ENCODE data around the gene CA7. TPM values are rescaled to one million over a fixed set of nuclear protein-coding genes. Genes with fewer than 3 reads are reported as not detected.

CA7 gene
- polyA plus RNA-seq, 1 donor from 2014 or later: not detected

DNA sequence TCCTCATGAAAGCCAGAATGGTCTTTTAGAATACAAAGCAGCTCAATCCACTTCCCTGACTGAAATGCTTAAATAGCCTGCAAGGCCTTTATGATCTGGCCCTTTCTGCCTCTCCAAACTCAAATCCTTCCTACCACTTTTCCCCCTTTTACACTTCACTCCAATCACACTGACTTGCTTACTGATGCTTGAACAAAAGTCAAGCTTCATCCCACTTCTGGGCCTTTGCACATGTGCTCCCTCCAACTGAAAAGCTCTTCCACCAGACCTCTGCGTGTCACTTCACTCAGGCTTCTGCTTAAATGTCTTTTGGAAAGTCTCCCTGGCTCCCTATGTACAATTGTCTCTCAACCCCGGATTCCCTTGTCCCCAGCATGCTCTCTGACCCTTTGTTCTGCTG is 29.5 kb upstream of the CA7 start:
- Histone ChIP-seq H3K79me2 (replicated peaks; ENCODE audit: insufficient read depth, low read length) (no peaks in the 10 kb centered on the region), H4K20me1 (ENCODE audit: insufficient read depth) (no peaks in the 10 kb centered on the region), H3K4me2 (ENCODE audit: low read length) (no peak overlapping the region), H3K27me3 (ENCODE audit: insufficient read depth, low read depth, low read length) (no peaks in the 10 kb centered on the region), H3F3A (ENCODE audit: insufficient read depth, low read length, poor library complexity, severe bottlenecking) (no peaks in the 10 kb centered on the region), H3K9ac (ENCODE audit: low read length) (no peak overlapping the region), H3K27ac (ENCODE audit: low read length) (no peak overlapping the region), H3K4me3 (ENCODE audit: low read length) (no peak overlapping the region), H3K36me3 (ENCODE audit: insufficient read depth, low read length) (peaks cover 6% of the 10 kb centered on the region), H3K9me2 (ENCODE audit: insufficient read depth, low read length) (no peaks in the 10 kb centered on the region), H2AFZ (ENCODE audit: low read depth, low read length) (no peak overlapping the region), H3K9me3 (ENCODE audit: low read length) (no peaks in the 10 kb centered on the region)
- TF ChIP-seq POLR2AphosphoS5 (IDR thresholded peaks at IDR 0.05) (no peak), SMC3 (conservative IDR thresholded peaks at IDR 0.05; ENCODE audit: poor library complexity) (no peak), TAF1 (IDR thresholded peaks at IDR 0.05; ENCODE audit: low read depth) (no peak), EZH2 (IDR thresholded peaks at IDR 0.05; ENCODE audit: borderline replicate concordance, insufficient read depth, low read length, poor library complexity, severe bottlenecking) (no peak), RAD21 (conservative IDR thresholded peaks at IDR 0.05) (no peak), EP300 (conservative IDR thresholded peaks at IDR 0.05; ENCODE audit: poor library complexity, severe bottlenecking) (no peak)
- TF ChIP-seq, protein P1, sequence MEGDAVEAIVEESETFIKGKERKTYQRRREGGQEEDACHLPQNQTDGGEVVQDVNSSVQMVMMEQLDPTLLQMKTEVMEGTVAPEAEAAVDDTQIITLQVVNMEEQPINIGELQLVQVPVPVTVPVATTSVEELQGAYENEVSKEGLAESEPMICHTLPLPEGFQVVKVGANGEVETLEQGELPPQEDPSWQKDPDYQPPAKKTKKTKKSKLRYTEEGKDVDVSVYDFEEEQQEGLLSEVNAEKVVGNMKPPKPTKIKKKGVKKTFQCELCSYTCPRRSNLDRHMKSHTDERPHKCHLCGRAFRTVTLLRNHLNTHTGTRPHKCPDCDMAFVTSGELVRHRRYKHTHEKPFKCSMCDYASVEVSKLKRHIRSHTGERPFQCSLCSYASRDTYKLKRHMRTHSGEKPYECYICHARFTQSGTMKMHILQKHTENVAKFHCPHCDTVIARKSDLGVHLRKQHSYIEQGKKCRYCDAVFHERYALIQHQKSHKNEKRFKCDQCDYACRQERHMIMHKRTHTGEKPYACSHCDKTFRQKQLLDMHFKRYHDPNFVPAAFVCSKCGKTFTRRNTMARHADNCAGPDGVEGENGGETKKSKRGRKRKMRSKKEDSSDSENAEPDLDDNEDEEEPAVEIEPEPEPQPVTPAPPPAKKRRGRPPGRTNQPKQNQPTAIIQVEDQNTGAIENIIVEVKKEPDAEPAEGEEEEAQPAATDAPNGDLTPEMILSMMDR (IDR thresholded peaks at IDR 0.05; ENCODE audit: poor library complexity, severe bottlenecking): no peak

GRCh38 chr16:66824006-66824405 is 20.2 kb upstream of the CA7 start:
- no peak overlapping the region for H3K4me2 ChIP-seq (ENCODE audit: low read length)
- no peaks in the 10 kb centered on the region for H3F3A ChIP-seq (ENCODE audit: insufficient read depth, low read length, poor library complexity, severe bottlenecking)
- no peaks in the 10 kb centered on the region for H3K27me3 ChIP-seq (ENCODE audit: insufficient read depth, low read depth, low read length)
- H3K9me3 ChIP-seq (ENCODE audit: low read length): no peaks in the 10 kb centered on the region
- no peaks in the 10 kb centered on the region for H3K36me3 ChIP-seq (ENCODE audit: insufficient read depth, low read length)
- peaks cover 14% of the 10 kb centered on the region for H3K79me2 ChIP-seq (replicated peaks; ENCODE audit: insufficient read depth, low read length)
- H2AFZ ChIP-seq (ENCODE audit: low read depth, low read length): no peak overlapping the region
- no peak overlapping the region for H3K9ac ChIP-seq (ENCODE audit: low read length)
- no peaks in the 10 kb centered on the region for H3K9me2 ChIP-seq (ENCODE audit: insufficient read depth, low read length)
- no peaks in the 10 kb centered on the region for H4K20me1 ChIP-seq (ENCODE audit: insufficient read depth)
- H3K4me3 ChIP-seq (ENCODE audit: low read length): no peak overlapping the region
- no peak for TF ChIP-seq REST (IDR thresholded peaks at IDR 0.05; ENCODE audit: borderline replicate concordance)
- TF ChIP-seq, protein P1 (IDR thresholded peaks at IDR 0.05; ENCODE audit: poor library complexity, severe bottlenecking): no peak
- no peak for TF ChIP-seq RAD21 (conservative IDR thresholded peaks at IDR 0.05)
- no peak for TF ChIP-seq TAF1 (IDR thresholded peaks at IDR 0.05; ENCODE audit: low read depth)
- no peak for TF ChIP-seq MXI1 (conservative IDR thresholded peaks at IDR 0.05; ENCODE audit: poor library complexity, severe bottlenecking)
- TF ChIP-seq POLR2AphosphoS5 (IDR thresholded peaks at IDR 0.05): no peak
- no peak for TF ChIP-seq EP300 (conservative IDR thresholded peaks at IDR 0.05; ENCODE audit: poor library complexity, severe bottlenecking)
- no peak for TF ChIP-seq EZH2 (IDR thresholded peaks at IDR 0.05; ENCODE audit: borderline replicate concordance, insufficient read depth, low read length, poor library complexity, severe bottlenecking)
- no peak for TF ChIP-seq SMC3 (conservative IDR thresholded peaks at IDR 0.05; ENCODE audit: poor library complexity)
- no peak overlapping the region for H3K27ac ChIP-seq (ENCODE audit: low read length)
